OCI-LY7 (cell line): ENCODE measurements around the gene MAGI1.

Source experiments
- CTCF ChIP-seq: fragments of 200-600 bp; sonication (generic); conservative IDR thresholded peaks from 2 replicates; pipeline ENCODE4 v1.5.1; 2014; ENCODE audit warnings: mild to moderate bottlenecking, antibody characterized with exemption, low read length, moderate library complexity, mixed read lengths
- EZH2phosphoT487 ChIP-seq: fragments of 200-600 bp; sonication (generic); IDR thresholded peaks from 2 replicates; pipeline ENCODE4 v1.6.1; 2018; ENCODE audit warnings: low read depth, borderline replicate concordance, mild to moderate bottlenecking, mixed run types, antibody characterized with exemption, low read length, moderate library complexity, mixed read lengths

DNA sequence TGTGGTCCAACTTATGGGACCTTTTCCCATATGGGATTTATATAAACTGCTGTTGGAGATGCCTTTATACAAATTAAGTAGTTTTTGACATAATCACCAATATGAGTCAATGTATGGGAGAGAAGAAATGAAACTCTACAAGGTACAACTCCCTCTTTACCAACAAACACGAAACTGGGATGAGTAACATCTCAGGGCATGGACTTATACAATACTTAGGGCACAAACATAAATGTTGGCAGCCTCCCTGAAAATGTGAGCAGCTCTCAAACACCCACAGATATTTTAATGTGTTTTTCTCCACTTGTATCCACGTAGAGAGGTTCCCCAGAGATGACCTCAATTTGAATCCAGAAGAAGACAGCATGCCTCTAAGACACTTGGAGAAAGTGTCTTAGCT lies 161.6 kb downstream of the MAGI1 start:
- TF ChIP-seq CTCF (no peak), EZH2phosphoT487 (no peak)
